ENCODE measurements around the gene CLIC4. TPM values are rescaled to one million over a fixed set of nuclear protein-coding genes. Genes with fewer than 3 reads are reported as not detected.

Gene CLIC4
- total and polyA plus RNA-seq, 9 of the 15 experiments (the other 6 are each of a cell fraction or from before 2014, with no cell fraction given): 16.0 to 67.5 (median 38.4) TPM

- TF ChIP-seq BACH1 (tag; IDR thresholded peaks at IDR 0.05) (no peak), SLC30A9 (CRISPR knock-in tag; IDR thresholded peaks at IDR 0.05) (no peak), ETS1 (conservative IDR thresholded peaks at IDR 0.05; ENCODE audit: control insufficient read depth, low read depth, low read length) (peak; percentile 58), CREM (IDR thresholded peaks at IDR 0.05; ENCODE audit: low read depth) (peak; percentile 82; the same call in 1 of the 2 replicates), MBD1 (CRISPR knock-in tag; IDR thresholded peaks at IDR 0.05) (no peak), EP300 (IDR thresholded peaks at IDR 0.05; ENCODE audit: low read length) (peak; percentile 16; the same call in 1 of the 2 replicates), LEF1 (IDR thresholded peaks at IDR 0.05) (peak; percentile 9; the same call in 1 of the 2 replicates), YBX1 (IDR thresholded peaks at IDR 0.05) (no peak), PYGO2 (tag; IDR thresholded peaks at IDR 0.05) (no peak), EGR1 (conservative IDR thresholded peaks at IDR 0.05) (peak; percentile 91), ZNF232 (CRISPR knock-in tag; IDR thresholded peaks at IDR 0.05) (no peak), ZBTB17 (CRISPR knock-in tag; IDR thresholded peaks at IDR 0.05) (peak; percentile 66; the same call in 1 of the 2 replicates), ZNF668 (CRISPR knock-in tag; IDR thresholded peaks at IDR 0.05) (no peak), NUFIP1 (IDR thresholded peaks at IDR 0.05; ENCODE audit: partially characterized antibody) (no peak), HMGXB4 (CRISPR knock-in tag; IDR thresholded peaks at IDR 0.05) (peak; percentile 83; the same call in 1 of the 2 replicates), POU5F1 (IDR thresholded peaks at IDR 0.05; ENCODE audit: borderline replicate concordance, low read depth, low read length, partially characterized antibody) (no peak), ILF3 (IDR thresholded peaks at IDR 0.05; ENCODE audit: borderline replicate concordance) (no peak), HINFP (tag; conservative IDR thresholded peaks at IDR 0.05; ENCODE audit: low read depth) (no peak), SRSF1 (IDR thresholded peaks at IDR 0.05; ENCODE audit: low read depth, low read length) (no peak), SRSF9 (IDR thresholded peaks at IDR 0.05; ENCODE audit: borderline replicate concordance, low read depth, low read length) (no peak), PTRF (tag; IDR thresholded peaks at IDR 0.05) (no peak)
Measured at GRCh38 chr1:24744911-24745710, at the start of gene CLIC4 (continued).

All from K562 (cell line).